HepG2 (cell line): ENCODE measurements around the gene LYSMD1. TPM values are rescaled to one million over a fixed set of nuclear protein-coding genes. Genes with fewer than 3 reads are reported as not detected.

Source experiments
- ATAC-seq: fragments of 200-7000 bp; cut with Tn5 transposase; 3 replicates; pipeline ENCODE4 v1.9.1; 2020; ENCODE audit warnings: mild to moderate bottlenecking, moderate library complexity
- BruUV-seq: library from RNA; stranded (reverse); fragments of 400-500 nt; replicated peaks from 2 replicates; lab custom pipeline; 2021; lab: Mats Ljungman, UMichigan
- CTCF ChIA-PET: fragments of 300-600 bp; formaldehyde crosslinking; extraction: SDS; loops from one replicate; lab custom pipeline; 2021; ENCODE audit warnings: low total read pairs, inconsistent platforms, low intra/inter-chr PET ratio; lab: Yijun Ruan, JAX
- POLR2A ChIA-PET: fragments of 350-600 bp; sonication (Branson Sonifier 250); formaldehyde crosslinking; loops from one replicate; lab custom pipeline; 2020; ENCODE audit warnings: antibody characterized with exemption, inconsistent platforms; lab: Yijun Ruan, JAX
- DNase-seq: peaks from one replicate; pipeline ENCODE4 v3.0.0-alpha.2; 2015; ENCODE audit warnings: low spot score
- FAIRE-seq: peaks from 3 replicates; lab custom pipeline; 2011; peaks lifted over from hg19 to GRCh38; lab: Jason Lieb, UNC
- H2AFZ ChIP-seq: one replicate; pipeline ENCODE4 v1.6.1; 2011; ENCODE audit warnings: low read length, inconsistent platforms
- H3K27ac ChIP-seq: fragments of 300-600 bp; 3 replicates; pipeline ENCODE4 v1.8.0; 2011; ENCODE audit warnings: mixed run types, mild to moderate bottlenecking, mixed read lengths, low read length, inconsistent platforms; ENCODE audit not compliant: insufficient read depth; ENCODE audit errors: extremely low read length
- H3K27me3 ChIP-seq, 2 experiments: fragments of 200-600 bp in 1 of 2; 2 replicates in 1 of 2; 3 replicates in 1 of 2; pipeline versions ENCODE4 v1.6.0 to v1.8.0; 2011; ENCODE audit warnings: low read length in 2 of 2, mild to moderate bottlenecking in 2 of 2, moderate library complexity in 2 of 2, inconsistent platforms in 1 of 2; ENCODE audit not compliant: insufficient read depth in 2 of 2, control insufficient read depth in 1 of 2
- H3K36me3 ChIP-seq, 2 experiments: fragments of 200-600 bp in 1 of 2; replicated peaks in 1 of 2; 2 replicates in 1 of 2; 3 replicates in 1 of 2; pipeline versions ENCODE4 v1.5.1 to v1.8.0; 2011; ENCODE audit warnings: low read length in 2 of 2, inconsistent platforms in 1 of 2; ENCODE audit not compliant: insufficient read depth in 2 of 2, control insufficient read depth in 1 of 2
- H3K4me1 ChIP-seq: 2 replicates; pipeline ENCODE4 v1.5.1; 2012; ENCODE audit warnings: low read length, inconsistent platforms; ENCODE audit not compliant: insufficient read depth
- H3K4me2 ChIP-seq: 2 replicates; pipeline ENCODE4 v1.6.0; 2011; ENCODE audit warnings: low read depth, low read length, inconsistent platforms
- H3K4me3 ChIP-seq, 3 experiments: fragments of 200-600 bp in 1 of 3; sonication (generic), shearing (Covaris generic) in 1 of 3; replicated peaks in 1 of 3; 2 replicates each; pipeline ENCODE4 v1.5.1; 2011 to 2016; ENCODE audit warnings: low read length in 3 of 3, inconsistent platforms in 2 of 3, low read depth in 2 of 3, mild to moderate bottlenecking in 2 of 3, control low read depth in 1 of 3, mixed read lengths in 1 of 3; ENCODE audit not compliant: insufficient read depth in 1 of 3
- H3K79me2 ChIP-seq: one replicate; pipeline ENCODE4 v1.6.1; 2011; ENCODE audit warnings: low read length, inconsistent platforms; ENCODE audit not compliant: insufficient read depth
- H3K9ac ChIP-seq: 2 replicates; pipeline ENCODE4 v1.6.0; 2011; ENCODE audit warnings: mild to moderate bottlenecking, low read depth, low read length, inconsistent platforms; ENCODE audit not compliant: insufficient read depth
- H3K9me3 ChIP-seq: 2 replicates; pipeline ENCODE4 v1.5.1; 2012; ENCODE audit warnings: mild to moderate bottlenecking, low read length
- H4K20me1 ChIP-seq: 2 replicates; pipeline ENCODE4 v1.6.0; 2011; ENCODE audit warnings: inconsistent platforms, mild to moderate bottlenecking, low read length, moderate library complexity; ENCODE audit not compliant: insufficient read depth
- POLR2AphosphoS5 ChIP-seq: IDR thresholded peaks from 2 replicates; pipeline ENCODE4 v1.6.1; 2012; ENCODE audit warnings: low read depth, low read length
- U2AF2 ChIP-seq: fragments of 200-400 bp; formaldehyde crosslinking; IDR thresholded peaks from 2 replicates; pipeline ENCODE4 v1.6.1; 2017; ENCODE audit warnings: low read depth, mild to moderate bottlenecking, low read length
- ZNF33A ChIP-seq: sonication (generic); formaldehyde crosslinking; IDR thresholded peaks from 2 replicates; pipeline ENCODE4 v1.5.1; 2020; ENCODE audit warnings: missing genetic modification reagents, mild to moderate bottlenecking, moderate library complexity, borderline replicate concordance
- ZNF615 ChIP-seq: sonication (generic); formaldehyde crosslinking; IDR thresholded peaks from 2 replicates; pipeline ENCODE4 v1.5.0; 2020; ENCODE audit warnings: mild to moderate bottlenecking, missing genetic modification reagents, borderline replicate concordance
- WGBS: methylation state at CpG from one replicate; pipeline ENCODE4 v1.1.6; 2017; ENCODE audit warnings: low lambda C conversion rate; 5-methylcytosine and 5-hydroxymethylcytosine counted together
- in situ Hi-C: cut with HindIII; loops from 2 replicates; pipeline ENCODE4 v1.10.0; 2017; ENCODE audit warnings: low pct_unique_long_range_greater_than_20kb; ENCODE audit not compliant: extremely low pct_ligation_motif_present
- intact Hi-C: fragments of 100-400 bp; cut with micrococcal nuclease; formaldehyde crosslinking; loops from one replicate; pipeline ENCODE4 v1.10.0; 2022; ENCODE audit not compliant: unreplicated experiment
- polyA plus RNA-seq, 8 experiments: library from polyadenylated mRNA; depleted of rRNA in 3 of 8; stranded (reverse) in 7 of 8; unstranded in 1 of 8; fragments of >200 nt; fragmentation: Illumina TruSeq in 4 of 8; extraction: Trizol in 4 of 8; gene quantifications; 2 replicates each; pipeline versions ENCODE4 v1.2.1 to v1.2.3, GENCODE V29; 2011 to 2016; ENCODE audit warnings: low read depth in 4 of 8, missing spikeins in 1 of 8, mixed read lengths in 1 of 8; ENCODE audit not compliant: insufficient read depth in 1 of 8
- total RNA-seq, 5 experiments: library from RNA; depleted of rRNA; stranded (reverse); fragments of >200 nt; fragmentation: Illumina TruSeq; extraction: Trizol; gene quantifications; 2 replicates each; pipeline ENCODE4 v1.2.3, GENCODE V29; 2016; ENCODE audit warnings: low read depth in 1 of 5

The LYSMD1 gene
- total and polyA plus RNA-seq, 2 of the 13 experiments (the other 11 are each of a cell fraction or from before 2014, with no cell fraction given), result 3.8 to 4.8 TPM

GRCh38 chr1:151158751-151159251 is 6.9 kb downstream of the LYSMD1 start:
- Histone ChIP-seq H4K20me1 (no peaks in the 10 kb centered on the region), H3K4me3 (no peak overlapping the region), H3K9ac (no peak overlapping the region), H3K4me2 (no peak overlapping the region), H3K36me3 (peaks cover 12 to 18% of the 10 kb centered on the region in 2 experiments), H2AFZ (no peak overlapping the region), H3K79me2 (no peaks in the 10 kb centered on the region), H3K27ac (no peak overlapping the region), H3K9me3 (no peaks in the 10 kb centered on the region), H3K4me1 (peaks cover 1% of the 10 kb centered on the region; the same call in 1 of the 2 replicates), H3K27me3 (no peaks in the 10 kb centered on the region)
- POLR2A ChIA-PET, result no interaction called here
- FAIRE-seq (no peak), ATAC-seq (no peak), DNase-seq (no peak)
- no TSS peak for BruUV-seq
- intact Hi-C loops, result no loop called here
- WGBS, result 96% methylated on average over 7 of the region's 22 CpGs
- no peak for TF ChIP-seq ZNF615 (CRISPR knock-in tag)
- in situ Hi-C loops, result loop anchor here (5.0 kb wide), 1 partner anchor 62 kb away; no protein-coding TSS in a partner anchor
- CTCF ChIA-PET, result no interaction called here

- ATAC-seq (no peak), DNase-seq (no peak), FAIRE-seq (no peak)
- intact Hi-C loops, result no loop called here
- H2AFZ ChIP-seq, result no peak overlapping the region
- no peaks in the 10 kb centered on the region for H3K27me3 ChIP-seq
- CTCF ChIA-PET, result no interaction called here
- H4K20me1 ChIP-seq, result no peaks in the 10 kb centered on the region
- H3K4me2 ChIP-seq, result no peak overlapping the region
- no peak overlapping the region for H3K27ac ChIP-seq
- no TSS peak for BruUV-seq
- H3K4me1 ChIP-seq, result peaks cover 1% of the 10 kb centered on the region
- H3K9me3 ChIP-seq, result no peaks in the 10 kb centered on the region
- H3K4me3 ChIP-seq, result no peak overlapping the region
- no peaks in the 10 kb centered on the region for H3K79me2 ChIP-seq
- no peak for TF ChIP-seq ZNF33A (CRISPR knock-in tag)
- TF ChIP-seq POLR2AphosphoS5, result no peak
- TF ChIP-seq U2AF2, result no peak
- in situ Hi-C loops, result loop anchor here (5.0 kb wide), 1 partner anchor 61 kb away; no protein-coding TSS in a partner anchor
- WGBS, result 91% methylated on average over 5 of the region's 5 CpGs
- peaks cover 12 to 18% of the 10 kb centered on the region in 2 experiments for H3K36me3 ChIP-seq
- POLR2A ChIA-PET, result no interaction called here
- no peak overlapping the region for H3K9ac ChIP-seq
These were observed 7.4 kb downstream of the LYSMD1 start for GRCh38 chr1:151158326-151158725.
